Measurements from ENCODE around the gene PPP3R1.

Gene PPP3R1

GRCh38 chr2:68251187-68251854, 1.0 kb downstream of the PPP3R1 start (continued):
- TF ChIP-seq, protein P1, sequence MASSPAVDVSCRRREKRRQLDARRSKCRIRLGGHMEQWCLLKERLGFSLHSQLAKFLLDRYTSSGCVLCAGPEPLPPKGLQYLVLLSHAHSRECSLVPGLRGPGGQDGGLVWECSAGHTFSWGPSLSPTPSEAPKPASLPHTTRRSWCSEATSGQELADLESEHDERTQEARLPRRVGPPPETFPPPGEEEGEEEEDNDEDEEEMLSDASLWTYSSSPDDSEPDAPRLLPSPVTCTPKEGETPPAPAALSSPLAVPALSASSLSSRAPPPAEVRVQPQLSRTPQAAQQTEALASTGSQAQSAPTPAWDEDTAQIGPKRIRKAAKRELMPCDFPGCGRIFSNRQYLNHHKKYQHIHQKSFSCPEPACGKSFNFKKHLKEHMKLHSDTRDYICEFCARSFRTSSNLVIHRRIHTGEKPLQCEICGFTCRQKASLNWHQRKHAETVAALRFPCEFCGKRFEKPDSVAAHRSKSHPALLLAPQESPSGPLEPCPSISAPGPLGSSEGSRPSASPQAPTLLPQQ (tag by site-specific recombination; IDR thresholded peaks at IDR 0.05), result no peak
- TF ChIP-seq IKZF3 (tag by site-specific recombination; IDR thresholded peaks at IDR 0.05) (no peak), PRDM1 (tag by site-specific recombination; IDR thresholded peaks at IDR 0.05) (peak; percentile 37; the same call in 1 of the 2 replicates), ZNF530 (tag by site-specific recombination; IDR thresholded peaks at IDR 0.05; ENCODE audit: low read depth) (no peak), ZNF791 (tag by site-specific recombination; IDR thresholded peaks at IDR 0.05) (no peak), ZNF660 (tag by site-specific recombination; IDR thresholded peaks at IDR 0.05) (peak; percentile 74), ATF2 (tag by site-specific recombination; IDR thresholded peaks at IDR 0.05; ENCODE audit: low read depth) (no peak), ZNF221 (tag by site-specific recombination; IDR thresholded peaks at IDR 0.05; ENCODE audit: borderline replicate concordance) (no peak), ZNF549 (tag by site-specific recombination; IDR thresholded peaks at IDR 0.05) (no peak), ZNF544 (tag by site-specific recombination; IDR thresholded peaks at IDR 0.05) (no peak), ZNF514 (tag by site-specific recombination; IDR thresholded peaks at IDR 0.05) (no peak), ZNF837 (tag by site-specific recombination; IDR thresholded peaks at IDR 0.05) (no peak), ZNF510 (tag by site-specific recombination; IDR thresholded peaks at IDR 0.05; ENCODE audit: insufficient replicate concordance) (no peak), ZNF776 (tag by site-specific recombination; IDR thresholded peaks at IDR 0.05; ENCODE audit: borderline replicate concordance) (no peak), ZNF302 (tag by site-specific recombination; IDR thresholded peaks at IDR 0.05; ENCODE audit: low read depth) (no peak), ZNF704 (tag by site-specific recombination; IDR thresholded peaks at IDR 0.05) (no peak), ZXDB (tag by site-specific recombination; IDR thresholded peaks at IDR 0.05) (peak; percentile 84), ZNF354C (tag by site-specific recombination; IDR thresholded peaks at IDR 0.05; ENCODE audit: borderline replicate concordance, low read depth) (no peak), ZNF426 (tag by site-specific recombination; IDR thresholded peaks at IDR 0.05) (no peak), ZNF266 (tag by site-specific recombination; IDR thresholded peaks at IDR 0.05; ENCODE audit: low read depth) (no peak), ZNF311 (tag by site-specific recombination; IDR thresholded peaks at IDR 0.05; ENCODE audit: borderline replicate concordance) (no peak), SCRT1 (tag by site-specific recombination; IDR thresholded peaks at IDR 0.05; ENCODE audit: borderline replicate concordance) (no peak), GFI1B (tag by site-specific recombination; IDR thresholded peaks at IDR 0.05) (no peak), ZNF112 (tag by site-specific recombination; IDR thresholded peaks at IDR 0.05) (no peak), ZNF629 (tag by site-specific recombination; IDR thresholded peaks at IDR 0.05) (peak; percentile 52; the same call in 1 of the 2 replicates), GLI4 (tag by site-specific recombination; IDR thresholded peaks at IDR 0.05) (no peak), YY2 (tag by site-specific recombination; IDR thresholded peaks at IDR 0.05) (no peak)
- TF ChIP-seq, protein P2, sequence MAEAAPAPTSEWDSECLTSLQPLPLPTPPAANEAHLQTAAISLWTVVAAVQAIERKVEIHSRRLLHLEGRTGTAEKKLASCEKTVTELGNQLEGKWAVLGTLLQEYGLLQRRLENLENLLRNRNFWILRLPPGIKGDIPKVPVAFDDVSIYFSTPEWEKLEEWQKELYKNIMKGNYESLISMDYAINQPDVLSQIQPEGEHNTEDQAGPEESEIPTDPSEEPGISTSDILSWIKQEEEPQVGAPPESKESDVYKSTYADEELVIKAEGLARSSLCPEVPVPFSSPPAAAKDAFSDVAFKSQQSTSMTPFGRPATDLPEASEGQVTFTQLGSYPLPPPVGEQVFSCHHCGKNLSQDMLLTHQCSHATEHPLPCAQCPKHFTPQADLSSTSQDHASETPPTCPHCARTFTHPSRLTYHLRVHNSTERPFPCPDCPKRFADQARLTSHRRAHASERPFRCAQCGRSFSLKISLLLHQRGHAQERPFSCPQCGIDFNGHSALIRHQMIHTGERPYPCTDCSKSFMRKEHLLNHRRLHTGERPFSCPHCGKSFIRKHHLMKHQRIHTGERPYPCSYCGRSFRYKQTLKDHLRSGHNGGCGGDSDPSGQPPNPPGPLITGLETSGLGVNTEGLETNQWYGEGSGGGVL (tag by site-specific recombination; IDR thresholded peaks at IDR 0.05), result peak; percentile 20; the same call in 1 of the 2 replicates
- TF ChIP-seq, protein P3, sequence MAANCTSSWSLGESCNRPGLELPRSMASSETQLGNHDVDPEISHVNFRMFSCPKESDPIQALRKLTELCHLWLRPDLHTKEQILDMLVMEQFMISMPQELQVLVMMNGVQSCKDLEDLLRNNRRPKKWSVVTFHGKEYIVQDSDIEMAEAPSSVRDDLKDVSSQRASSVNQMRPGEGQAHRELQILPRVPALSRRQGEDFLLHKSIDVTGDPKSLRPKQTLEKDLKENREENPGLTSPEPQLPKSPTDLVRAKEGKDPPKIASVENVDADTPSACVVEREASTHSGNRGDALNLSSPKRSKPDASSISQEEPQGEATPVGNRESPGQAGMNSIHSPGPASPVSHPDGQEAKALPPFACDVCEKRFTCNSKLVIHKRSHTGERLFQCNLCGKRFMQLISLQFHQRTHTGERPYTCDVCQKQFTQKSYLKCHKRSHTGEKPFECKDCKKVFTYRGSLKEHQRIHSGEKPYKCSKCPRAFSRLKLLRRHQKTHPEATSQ (tag by site-specific recombination; IDR thresholded peaks at IDR 0.05), result no peak
- TF ChIP-seq, protein P4, sequence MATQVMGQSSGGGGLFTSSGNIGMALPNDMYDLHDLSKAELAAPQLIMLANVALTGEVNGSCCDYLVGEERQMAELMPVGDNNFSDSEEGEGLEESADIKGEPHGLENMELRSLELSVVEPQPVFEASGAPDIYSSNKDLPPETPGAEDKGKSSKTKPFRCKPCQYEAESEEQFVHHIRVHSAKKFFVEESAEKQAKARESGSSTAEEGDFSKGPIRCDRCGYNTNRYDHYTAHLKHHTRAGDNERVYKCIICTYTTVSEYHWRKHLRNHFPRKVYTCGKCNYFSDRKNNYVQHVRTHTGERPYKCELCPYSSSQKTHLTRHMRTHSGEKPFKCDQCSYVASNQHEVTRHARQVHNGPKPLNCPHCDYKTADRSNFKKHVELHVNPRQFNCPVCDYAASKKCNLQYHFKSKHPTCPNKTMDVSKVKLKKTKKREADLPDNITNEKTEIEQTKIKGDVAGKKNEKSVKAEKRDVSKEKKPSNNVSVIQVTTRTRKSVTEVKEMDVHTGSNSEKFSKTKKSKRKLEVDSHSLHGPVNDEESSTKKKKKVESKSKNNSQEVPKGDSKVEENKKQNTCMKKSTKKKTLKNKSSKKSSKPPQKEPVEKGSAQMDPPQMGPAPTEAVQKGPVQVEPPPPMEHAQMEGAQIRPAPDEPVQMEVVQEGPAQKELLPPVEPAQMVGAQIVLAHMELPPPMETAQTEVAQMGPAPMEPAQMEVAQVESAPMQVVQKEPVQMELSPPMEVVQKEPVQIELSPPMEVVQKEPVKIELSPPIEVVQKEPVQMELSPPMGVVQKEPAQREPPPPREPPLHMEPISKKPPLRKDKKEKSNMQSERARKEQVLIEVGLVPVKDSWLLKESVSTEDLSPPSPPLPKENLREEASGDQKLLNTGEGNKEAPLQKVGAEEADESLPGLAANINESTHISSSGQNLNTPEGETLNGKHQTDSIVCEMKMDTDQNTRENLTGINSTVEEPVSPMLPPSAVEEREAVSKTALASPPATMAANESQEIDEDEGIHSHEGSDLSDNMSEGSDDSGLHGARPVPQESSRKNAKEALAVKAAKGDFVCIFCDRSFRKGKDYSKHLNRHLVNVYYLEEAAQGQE (tag by site-specific recombination; IDR thresholded peaks at IDR 0.05), result no peak
